WTC11 (cell line): ENCODE data around the gene WWOX.
"Not testable (repeated sequence)": the region's sequence is repeated elsewhere in the genome, so short reads cannot be mapped to it uniquely, and the experiment has no call there.

ENCODE experiments used
- CREM ChIP-seq: sonication (generic); formaldehyde crosslinking; IDR thresholded peaks from 2 replicates; pipeline ENCODE4 v1.8.1; 2022; ENCODE audit warnings: mild to moderate bottlenecking, missing genetic modification reagents, moderate library complexity
- CTCF ChIP-seq: fragments of 200-600 bp; IDR thresholded peaks from 2 replicates; pipeline ENCODE4 v1.8.0; 2022; ENCODE audit warnings: antibody characterized with exemption
- ETV6 ChIP-seq: sonication (generic); formaldehyde crosslinking; IDR thresholded peaks from 2 replicates; pipeline ENCODE4 v1.8.1; 2022; ENCODE audit warnings: mild to moderate bottlenecking, missing genetic modification reagents
- MAX ChIP-seq: sonication (generic); formaldehyde crosslinking; IDR thresholded peaks from 2 replicates; pipeline ENCODE4 v1.8.0; 2022; ENCODE audit warnings: mild to moderate bottlenecking, missing genetic modification reagents
- NR3C1 ChIP-seq: sonication (generic); formaldehyde crosslinking; conservative IDR thresholded peaks from 2 replicates; pipeline ENCODE4 v1.8.1; 2023; ENCODE audit warnings: low read depth, mild to moderate bottlenecking, missing genetic modification reagents
- TCF7 ChIP-seq: sonication (generic); formaldehyde crosslinking; IDR thresholded peaks from 2 replicates; pipeline ENCODE4 v1.8.0; 2022; ENCODE audit warnings: mild to moderate bottlenecking, low read depth, missing genetic modification reagents, moderate library complexity
- TEAD4 ChIP-seq: sonication (generic); formaldehyde crosslinking; IDR thresholded peaks from 2 replicates; pipeline ENCODE4 v1.8.0; 2022; ENCODE audit warnings: mild to moderate bottlenecking, missing genetic modification reagents
- ZNF317 ChIP-seq: sonication (generic); formaldehyde crosslinking; IDR thresholded peaks from 2 replicates; pipeline ENCODE4 v1.8.1; 2023; ENCODE audit warnings: low read depth, mild to moderate bottlenecking, moderate library complexity, missing genetic modification reagents, borderline replicate concordance
- TF ChIP-seq, protein P1 (sequence below): sonication (generic); formaldehyde crosslinking; IDR thresholded peaks from 2 replicates; pipeline ENCODE4 v1.8.1; 2023; ENCODE audit warnings: mild to moderate bottlenecking, moderate library complexity, missing genetic modification reagents
- TF ChIP-seq, protein P2 (sequence below): sonication (generic); formaldehyde crosslinking; IDR thresholded peaks from 2 replicates; pipeline ENCODE4 v1.8.0; 2023; ENCODE audit warnings: missing genetic modification reagents

- TF ChIP-seq TCF7 (CRISPR knock-in tag); CTCF; CREM (CRISPR knock-in tag); TEAD4 (CRISPR knock-in tag); ZNF317 (CRISPR knock-in tag); MAX (CRISPR knock-in tag); NR3C1 (CRISPR knock-in tag); ETV6: not testable (repeated sequence)
- TF ChIP-seq, protein P1, sequence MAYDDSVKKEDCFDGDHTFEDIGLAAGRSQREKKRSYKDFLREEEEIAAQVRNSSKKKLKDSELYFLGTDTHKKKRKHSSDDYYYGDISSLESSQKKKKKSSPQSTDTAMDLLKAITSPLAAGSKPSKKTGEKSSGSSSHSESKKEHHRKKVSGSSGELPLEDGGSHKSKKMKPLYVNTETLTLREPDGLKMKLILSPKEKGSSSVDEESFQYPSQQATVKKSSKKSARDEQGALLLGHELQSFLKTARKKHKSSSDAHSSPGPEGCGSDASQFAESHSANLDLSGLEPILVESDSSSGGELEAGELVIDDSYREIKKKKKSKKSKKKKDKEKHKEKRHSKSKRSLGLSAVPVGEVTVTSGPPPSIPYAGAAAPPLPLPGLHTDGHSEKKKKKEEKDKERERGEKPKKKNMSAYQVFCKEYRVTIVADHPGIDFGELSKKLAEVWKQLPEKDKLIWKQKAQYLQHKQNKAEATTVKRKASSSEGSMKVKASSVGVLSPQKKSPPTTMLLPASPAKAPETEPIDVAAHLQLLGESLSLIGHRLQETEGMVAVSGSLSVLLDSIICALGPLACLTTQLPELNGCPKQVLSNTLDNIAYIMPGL (CRISPR knock-in tag), result not testable (repeated sequence)
- TF ChIP-seq, protein P2, sequence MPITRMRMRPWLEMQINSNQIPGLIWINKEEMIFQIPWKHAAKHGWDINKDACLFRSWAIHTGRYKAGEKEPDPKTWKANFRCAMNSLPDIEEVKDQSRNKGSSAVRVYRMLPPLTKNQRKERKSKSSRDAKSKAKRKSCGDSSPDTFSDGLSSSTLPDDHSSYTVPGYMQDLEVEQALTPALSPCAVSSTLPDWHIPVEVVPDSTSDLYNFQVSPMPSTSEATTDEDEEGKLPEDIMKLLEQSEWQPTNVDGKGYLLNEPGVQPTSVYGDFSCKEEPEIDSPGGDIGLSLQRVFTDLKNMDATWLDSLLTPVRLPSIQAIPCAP (CRISPR knock-in tag), result not testable (repeated sequence)
These were observed 415.4 kb downstream of the WWOX start for GRCh38 chr16:78514888-78515287.
